Chondrocyte (in vitro differentiated cells): Measurements from ENCODE around the gene UGT2B7. TPM values are rescaled to one million over a fixed set of nuclear protein-coding genes. Genes with fewer than 3 reads are reported as not detected.
"Not testable (repeated sequence)": the region's sequence is repeated elsewhere in the genome, so short reads cannot be mapped to it uniquely, and the experiment has no call there.

Experiments
- DNase-seq: peaks from one replicate; pipeline ENCODE4 v3.0.0; 2021; ENCODE audit warnings: mixed read lengths, low spot score
- H3K27ac Mint-ChIP-seq: one replicate; pipeline ENCODE4 v1.8.0; 2021; ENCODE audit warnings: mild to moderate bottlenecking, moderate library complexity, mixed read lengths; ENCODE audit not compliant: unreplicated experiment
- H3K27me3 Mint-ChIP-seq: 2 replicates; pipeline ENCODE4 v1.8.0; 2021; ENCODE audit warnings: low read depth, mixed read lengths
- H3K36me3 Mint-ChIP-seq: 2 replicates; pipeline ENCODE4 v1.8.0; 2021; ENCODE audit warnings: low read depth, mixed read lengths
- H3K4me1 Mint-ChIP-seq: 2 replicates; pipeline ENCODE4 v1.8.0; 2021; ENCODE audit warnings: low read depth, mild to moderate bottlenecking, mixed read lengths
- H3K4me3 Mint-ChIP-seq: one replicate; pipeline ENCODE4 v1.8.0; 2021; ENCODE audit warnings: mild to moderate bottlenecking, moderate library complexity, mixed read lengths; ENCODE audit not compliant: unreplicated experiment
- H3K9me3 Mint-ChIP-seq: 2 replicates; pipeline ENCODE4 v1.8.0; 2021; ENCODE audit warnings: low read depth, mixed read lengths
- CTCF ChIP-seq: fragments of 200-600 bp; sonication (generic); IDR thresholded peaks from 2 replicates; pipeline ENCODE4 v1.5.0; 2021; ENCODE audit warnings: antibody characterized with exemption, mild to moderate bottlenecking, moderate library complexity
- total RNA-seq: library from RNA; stranded (reverse); gene quantifications from 3 replicates; pipeline ENCODE4 v1.2.1, GENCODE V29; 2021

Gene UGT2B7
- total RNA-seq, 1 donor from 2014 or later, result 7.1 TPM

GRCh38 chr4:69096810-69097209 is 536 bp downstream of the UGT2B7 start:
- Mint-ChIP-seq H3K27ac (no peak overlapping the region), H3K36me3 (no peaks in the 10 kb centered on the region), H3K4me3 (no peak overlapping the region), H3K4me1 (peaks cover 15% of the 10 kb centered on the region), H3K9me3 (no peaks in the 10 kb centered on the region), H3K27me3 (no peaks in the 10 kb centered on the region)
- no peak for TF ChIP-seq CTCF
- DNase-seq, result no peak

GRCh38 chr4:69098470-69098869 is 2.2 kb downstream of the UGT2B7 start:
- Mint-ChIP-seq H3K27ac (no peak overlapping the region), H3K4me1 (peaks cover 10% of the 10 kb centered on the region), H3K4me3 (no peak overlapping the region), H3K27me3 (no peaks in the 10 kb centered on the region), H3K9me3 (no peaks in the 10 kb centered on the region), H3K36me3 (no peaks in the 10 kb centered on the region)
- no peak for TF ChIP-seq CTCF
- no peak for DNase-seq

- Mint-ChIP-seq H3K27me3 (no peaks in the 10 kb centered on the region), H3K36me3 (no peaks in the 10 kb centered on the region), H3K27ac (no peak overlapping the region), H3K4me3 (no peak overlapping the region), H3K9me3 (no peaks in the 10 kb centered on the region), H3K4me1 (peaks cover 9% of the 10 kb centered on the region)
- no peak for DNase-seq
- no peak for TF ChIP-seq CTCF
Measured at GRCh38 chr4:69099910-69100309, 3.6 kb downstream of the UGT2B7 start.

GRCh38 chr4:69102668-69103067 is 6.4 kb downstream of the UGT2B7 start:
- not testable (repeated sequence) for DNase-seq, H3K36me3 Mint-ChIP-seq, H3K27me3 Mint-ChIP-seq, H3K4me3 Mint-ChIP-seq, H3K4me1 Mint-ChIP-seq, H3K27ac Mint-ChIP-seq, H3K9me3 Mint-ChIP-seq

GRCh38 chr4:69104719-69105275 is 8.5 kb downstream of the UGT2B7 start:
- no peaks in the 10 kb centered on the region for H3K4me1 Mint-ChIP-seq
- H3K4me3 Mint-ChIP-seq, result no peak overlapping the region
- peaks cover 1% of the 10 kb centered on the region for H3K27me3 Mint-ChIP-seq
- no peaks in the 10 kb centered on the region for H3K36me3 Mint-ChIP-seq
- TF ChIP-seq CTCF, result no peak
- H3K9me3 Mint-ChIP-seq, result no peaks in the 10 kb centered on the region
- H3K27ac Mint-ChIP-seq, result no peak overlapping the region
- DNase-seq, result no peak

- H3K36me3 Mint-ChIP-seq, DNase-seq, H3K4me1 Mint-ChIP-seq, H3K9me3 Mint-ChIP-seq, H3K27ac Mint-ChIP-seq, H3K27me3 Mint-ChIP-seq, H3K4me3 Mint-ChIP-seq: not testable (repeated sequence)
Measured at GRCh38 chr4:69115151-69115850, 19.0 kb downstream of the UGT2B7 start.
